ENCODE measurements around the gene TSPAN3.

TSPAN3 gene

GRCh38 chr15:77021803-77022381 lies 49.0 kb downstream of the TSPAN3 start:
- DNase-seq, result peak; percentile 55

GRCh38 chr15:77021088-77021481 lies 49.8 kb downstream of the TSPAN3 start:
- no peak for DNase-seq

GRCh38 chr15:77020348-77021087 lies 50.4 kb downstream of the TSPAN3 start:
- no peak for DNase-seq

- peak; percentile 22 for DNase-seq
Observed at GRCh38 chr15:77019521-77020331, 51.2 kb downstream of the TSPAN3 start.

GRCh38 chr15:77018796-77019505 lies 52.0 kb downstream of the TSPAN3 start:
- no peak for DNase-seq

- DNase-seq, result no peak
Observed at GRCh38 chr15:77017761-77018720, 52.9 kb downstream of the TSPAN3 start.

GRCh38 chr15:77017091-77017660 lies 53.7 kb downstream of the TSPAN3 start:
- DNase-seq, result no peak

- no peak for DNase-seq
Observed at GRCh38 chr15:77016321-77016695, 54.6 kb downstream of the TSPAN3 start.

- DNase-seq, result peak; percentile 25
Observed at GRCh38 chr15:77015646-77016320, 55.1 kb downstream of the TSPAN3 start.

- DNase-seq, result no peak
Observed at GRCh38 chr15:77014132-77015081, 56.5 kb downstream of the TSPAN3 start.

- peak; percentile 90 for DNase-seq
Observed at GRCh38 chr15:77013776-77014131, 57.2 kb downstream of the TSPAN3 start.

GRCh38 chr15:77012868-77013267 lies 58.0 kb downstream of the TSPAN3 start:
- DNase-seq, result peak; percentile 70

GRCh38 chr15:77012117-77012712 lies 58.7 kb downstream of the TSPAN3 start:
- DNase-seq, result no peak

- peak; percentile 41 for DNase-seq
Observed at GRCh38 chr15:77010857-77011256, 60.1 kb downstream of the TSPAN3 start.

- no peak for DNase-seq
Observed at GRCh38 chr15:77010312-77010686, 60.6 kb downstream of the TSPAN3 start.

- no peak for DNase-seq
Observed at GRCh38 chr15:77009646-77010311, 61.1 kb downstream of the TSPAN3 start.

GRCh38 chr15:77009176-77009575 lies 61.7 kb downstream of the TSPAN3 start:
- DNase-seq, result no peak

GRCh38 chr15:77004189-77004588 lies 66.7 kb downstream of the TSPAN3 start:
- no peak for DNase-seq
